HCT116 (cell line): ENCODE measurements around the gene PPP1R3C. TPM values are rescaled to one million over a fixed set of nuclear protein-coding genes. Genes with fewer than 3 reads are reported as not detected.

Source experiments
- ATAC-seq: fragments of 200-7000 bp; cut with Tn5 transposase; 2 replicates; pipeline ENCODE4 v1.9.1; 2020; ENCODE audit warnings: mild to moderate bottlenecking, moderate library complexity
- BruUV-seq: library from RNA; stranded (reverse); fragments of 400-500 nt; replicated peaks from 2 replicates; lab custom pipeline; 2021; lab: Mats Ljungman, UMichigan
- CTCF ChIA-PET: fragments of 300-600 bp; sonication (Branson Sonifier 250); formaldehyde crosslinking; loops from one replicate; lab custom pipeline; 2021; ENCODE audit warnings: antibody characterized with exemption; lab: Charles Lee
- POLR2A ChIA-PET: fragments of 300-600, 350-600 bp; sonication (Branson Sonifier 250); formaldehyde crosslinking; loops from one replicate; lab custom pipeline; 2021; ENCODE audit warnings: antibody characterized with exemption; lab: Charles Lee
- RAD21 ChIA-PET, 2 experiments: fragments of 300-600 bp; sonication (Branson Sonifier 250); formaldehyde crosslinking; loops; one replicate each; lab custom pipeline; 2023; ENCODE audit warnings: low total read pairs in 2 of 2; ENCODE audit not compliant: uncharacterized antibody in 2 of 2, unreplicated experiment in 2 of 2, low non-redundant PET in 1 of 2; lab: Charles Lee
- DNase-seq: peaks from one replicate; pipeline ENCODE4 v3.0.0-alpha.2; 2010; ENCODE audit warnings: low read depth, low spot score
- H2AFZ ChIP-seq: fragments of 200-600 bp; shearing (Covaris generic), sonication (generic); 2 replicates; pipeline ENCODE4 v1.6.1; 2017; ENCODE audit warnings: low read depth, mixed run types, mixed read lengths, antibody characterized with exemption, low read length; ENCODE audit not compliant: poor library complexity, severe bottlenecking
- H3K27ac ChIP-seq: 2 replicates; pipeline ENCODE4 v1.5.1; 2012; ENCODE audit warnings: low read depth, low read length
- H3K27me3 ChIP-seq: fragments of 200-600 bp; sonication (generic); 2 replicates; pipeline ENCODE4 v1.6.1; 2016; ENCODE audit warnings: mixed run types, low read length, mixed read lengths; ENCODE audit not compliant: insufficient read depth
- H3K36me3 ChIP-seq, 2 experiments: fragments of 200-500 bp in 1 of 2; fragments of 200-600 bp in 1 of 2; sonication (Bioruptor generic) in 1 of 2; sonication (generic) in 1 of 2; 2 replicates each; pipeline versions ENCODE4 v1.5.1 to v1.6.1; 2014 to 2016; ENCODE audit warnings: low read length in 2 of 2, inconsistent platforms in 1 of 2, mixed read lengths in 1 of 2, mixed run types in 1 of 2; ENCODE audit not compliant: insufficient read depth in 2 of 2, control insufficient read depth in 1 of 2
- H3K4me1 ChIP-seq, 2 experiments: fragments of 200-600 bp in 1 of 2; sonication (generic) in 1 of 2; 2 replicates each; pipeline versions ENCODE4 v1.5.1 to v1.6.1; 2012 to 2017; ENCODE audit warnings: low read length in 2 of 2, inconsistent platforms in 1 of 2, mild to moderate bottlenecking in 1 of 2, mixed read lengths in 1 of 2, mixed run types in 1 of 2, moderate library complexity in 1 of 2; ENCODE audit not compliant: insufficient read depth in 2 of 2, control insufficient read depth in 1 of 2
- H3K4me2 ChIP-seq: fragments of 200-600 bp; sonication (generic); 2 replicates; pipeline ENCODE4 v1.6.1; 2017; ENCODE audit warnings: mixed run types, low read length, mixed read lengths
- H3K4me3 ChIP-seq, 2 experiments: fragments of 200-600 bp in 1 of 2; sonication (generic) in 1 of 2; replicated peaks in 1 of 2; 2 replicates each; pipeline ENCODE4 v1.5.1; 2011 to 2016; ENCODE audit warnings: low read length in 2 of 2, control low read depth in 1 of 2, low read depth in 1 of 2, mild to moderate bottlenecking in 1 of 2, mixed read lengths in 1 of 2, mixed run types in 1 of 2
- H3K79me2 ChIP-seq: fragments of 200-600 bp; sonication (generic); 2 replicates; pipeline ENCODE4 v1.6.1; 2017; ENCODE audit warnings: mild to moderate bottlenecking, mixed run types, low read length, moderate library complexity, mixed read lengths; ENCODE audit not compliant: insufficient read depth
- H3K9ac ChIP-seq: fragments of 200-600 bp; sonication (generic); 2 replicates; pipeline ENCODE4 v1.6.1; 2016; ENCODE audit warnings: low read length, mixed read lengths
- H3K9me2 ChIP-seq: fragments of 200-600 bp; sonication (generic), shearing (Covaris generic); 2 replicates; pipeline ENCODE4 v1.6.1; 2017; ENCODE audit warnings: mixed run types, mild to moderate bottlenecking, moderate library complexity; ENCODE audit not compliant: insufficient read depth
- H3K9me3 ChIP-seq, 2 experiments: fragments of 200-500 bp in 1 of 2; fragments of 200-600 bp in 1 of 2; sonication (Bioruptor generic) in 1 of 2; sonication (generic) in 1 of 2; 2 replicates each; pipeline ENCODE4 v1.6.1; 2014 to 2017; ENCODE audit warnings: low read length in 2 of 2, mixed read lengths in 2 of 2, inconsistent platforms in 1 of 2, low read depth in 1 of 2, mild to moderate bottlenecking in 1 of 2, mixed run types in 1 of 2, moderate library complexity in 1 of 2; ENCODE audit not compliant: control insufficient read depth in 1 of 2, insufficient read depth in 1 of 2
- H4K20me1 ChIP-seq: fragments of 200-600 bp; sonication (generic), shearing (Covaris generic); 2 replicates; pipeline ENCODE4 v1.6.1; 2017; ENCODE audit warnings: mixed run types, mild to moderate bottlenecking, moderate library complexity; ENCODE audit not compliant: insufficient read depth
- ATF3 ChIP-seq: IDR thresholded peaks from 2 replicates; pipeline ENCODE4 v1.6.1; 2012
- CBX3 ChIP-seq: IDR thresholded peaks from 2 replicates; pipeline ENCODE4 v1.6.1; 2012; ENCODE audit warnings: low read depth
- CTCF ChIP-seq, 3 experiments: fragments of 200-600 bp in 1 of 3; sonication (generic) in 1 of 3; IDR thresholded peaks in 2 of 3; conservative IDR thresholded peaks in 1 of 3; 2 replicates each; pipeline ENCODE4 v1.5.1; 2012 to 2017; ENCODE audit warnings: low read depth in 2 of 3, low read length in 2 of 3, antibody characterized with exemption in 1 of 3, borderline replicate concordance in 1 of 3, control low read depth in 1 of 3, mild to moderate bottlenecking in 1 of 3, mixed read lengths in 1 of 3, mixed run types in 1 of 3, moderate library complexity in 1 of 3; ENCODE audit not compliant: insufficient read depth in 1 of 3
- EGR1 ChIP-seq: IDR thresholded peaks from 2 replicates; pipeline ENCODE4 v1.6.1; 2012; ENCODE audit warnings: low read depth
- ELF1 ChIP-seq: IDR thresholded peaks from 2 replicates; pipeline ENCODE4 v1.6.1; 2012; ENCODE audit warnings: low read depth, borderline replicate concordance
- EZH2phosphoT487 ChIP-seq: fragments of 200-600 bp; IDR thresholded peaks from 2 replicates; pipeline ENCODE4 v1.6.1; 2018; ENCODE audit warnings: antibody characterized with exemption, borderline replicate concordance
- FOSL1 ChIP-seq: IDR thresholded peaks from 2 replicates; pipeline ENCODE4 v1.6.1; 2012; ENCODE audit warnings: low read depth
- JUND ChIP-seq: IDR thresholded peaks from 2 replicates; pipeline ENCODE4 v1.6.1; 2012
- MAX ChIP-seq: IDR thresholded peaks from 2 replicates; pipeline ENCODE4 v1.6.1; 2012
- POLR2AphosphoS5 ChIP-seq: IDR thresholded peaks from 2 replicates; pipeline ENCODE4 v1.6.1; 2011; ENCODE audit warnings: mild to moderate bottlenecking, low read depth, low read length, moderate library complexity
- SIN3A ChIP-seq: IDR thresholded peaks from 2 replicates; pipeline ENCODE4 v1.6.1; 2012; ENCODE audit warnings: low read depth
- SP1 ChIP-seq: IDR thresholded peaks from 2 replicates; pipeline ENCODE4 v1.6.1; 2012; ENCODE audit warnings: low read depth
- SRF ChIP-seq: IDR thresholded peaks from 2 replicates; pipeline ENCODE4 v1.6.1; 2012; ENCODE audit warnings: low read depth
- ZBTB33 ChIP-seq: IDR thresholded peaks from 2 replicates; pipeline ENCODE4 v1.6.1; 2011; ENCODE audit warnings: mild to moderate bottlenecking, low read length, moderate library complexity; ENCODE audit not compliant: insufficient replicate concordance; ENCODE audit errors: extremely low read depth
- ZFX ChIP-seq: fragments of 450-650 bp; IDR thresholded peaks from 2 replicates; pipeline ENCODE4 v1.6.1; 2017
- intact Hi-C: fragments of 100-400 bp; cut with micrococcal nuclease; formaldehyde crosslinking; loops from 2 replicates; pipeline ENCODE4 v1.10.0; 2022
- total RNA-seq: library from RNA; stranded (reverse); gene quantifications from one replicate; pipeline ENCODE4 v1.2.1, GENCODE V29; 2021; ENCODE audit not compliant: unreplicated experiment

Gene PPP1R3C
- total RNA-seq, 1 experiment from 2014 or later, result 0.20 TPM

- intact Hi-C loops, result no loop called here
- POLR2A ChIA-PET, result no interaction called here
- H3K9ac ChIP-seq, result peak overlapping the region; percentile 4
- 0 out of 2 replicates have a peak, but pooled peaks have one; percentile 32 for TF ChIP-seq SRF
- peak; percentile 88 for TF ChIP-seq JUND
- TF ChIP-seq EGR1, result peak; percentile 67
- no peak for TF ChIP-seq ZBTB33
- peak; percentile 93 for TF ChIP-seq FOSL1
- TF ChIP-seq ATF3, result peak; percentile 55; the same call in 1 of the 2 replicates
- peak; percentile 64; the same call in 1 of the 2 replicates for TF ChIP-seq CBX3
- peak; percentile 75 for TF ChIP-seq SP1
- TF ChIP-seq SIN3A, result no peak
- 0 out of 2 replicates have a peak, but pooled peaks have one; percentile 6 for TF ChIP-seq MAX
- TF ChIP-seq POLR2AphosphoS5, result peak; percentile 51; the same call in 1 of the 2 replicates
- TF ChIP-seq EZH2phosphoT487, result no peak
- TF ChIP-seq ELF1, result no peak
- TF ChIP-seq CTCF (IDR thresholded peaks at IDR 0.05 in 2 of 3, conservative IDR thresholded peaks at IDR 0.05 in 1 of 3; ENCODE audit: borderline replicate concordance in 1 of 3, insufficient read depth in 1 of 3, low read depth in 2 of 3, low read length in 2 of 3), result no peak
- no peak for TF ChIP-seq ZFX
- TF ChIP-seq, all 23 proteins: peak for 9
- Histone ChIP-seq H3K9me3 (no peaks in the 10 kb centered on the region), H3K9me2 (no peaks in the 10 kb centered on the region), H2AFZ (peak overlapping the region; percentile 82), H3K27me3 (no peaks in the 10 kb centered on the region), H3K4me1 (peaks cover 24 to 36% of the 10 kb centered on the region in 2 experiments), H3K79me2 (no peaks in the 10 kb centered on the region), H3K4me2 (peak overlapping the region; percentile 60), H3K27ac (peak overlapping the region; percentile 56; the same call in 1 of the 2 replicates), H3K36me3 (no peaks in the 10 kb centered on the region), H3K4me3 (peak overlapping the region in 1 of 2 experiments; percentile 12; a peak in 2 of 4 replicates), H4K20me1 (no peaks in the 10 kb centered on the region)
- ChIA-PET CTCF (interaction anchor here (1.3 kb wide), 1 partner anchor 10 kb away, joined by 3 read pairs; no protein-coding TSS in a partner anchor), RAD21 (no interaction called here)
- ATAC-seq, result peak; percentile 30; the same call in 1 of the 2 replicates
- BruUV-seq, result no TSS peak
- DNase-seq, result peak; percentile 80
Measured at GRCh38 chr10:91653219-91653870, 20.5 kb upstream of the PPP1R3C start.
